Thoracic aorta (tissue), 2 donors: ENCODE results near the gene BTAF1. TPM values are rescaled to one million over a fixed set of nuclear protein-coding genes. Genes with fewer than 3 reads are reported as not detected.
"Not testable (repeated sequence)": the region's sequence is repeated elsewhere in the genome, so short reads cannot be mapped to it uniquely, and the experiment has no call there.

Experiments used
- ATAC-seq: fragments of 150-250 bp; one replicate; pipeline ENCODE4 v1.8.0; 2017; ENCODE audit warnings: low read depth; ENCODE audit not compliant: insufficient number of reproducible peaks, low FRiP score
- DNase-seq: peaks from one replicate; pipeline ENCODE4 v3.0.0-alpha.2; 2020; ENCODE audit warnings: low spot score
- H3K27ac ChIP-seq, 2 donors: fragments of 200-600 bp; sonication (generic); 1 replicate in 1 of 2; 2 replicates in 1 of 2; pipeline ENCODE4 v1.5.1; 2016; ENCODE audit warnings: mild to moderate bottlenecking in 2 of 2, moderate library complexity in 2 of 2
- H3K27me3 ChIP-seq: fragments of 200-600 bp; sonication (generic); replicated peaks from 2 replicates; pipeline ENCODE4 v1.6.0; 2016; ENCODE audit warnings: mild to moderate bottlenecking; ENCODE audit not compliant: insufficient read depth
- H3K36me3 ChIP-seq: fragments of 200-600 bp; sonication (generic); one replicate; pipeline ENCODE4 v1.5.1; 2016
- H3K4me1 ChIP-seq, 2 donors: fragments of 200-600 bp; sonication (generic); 1 replicate in 1 of 2; 2 replicates in 1 of 2; pipeline versions ENCODE4 v1.5.1 to v1.6.0; 2016; ENCODE audit warnings: low read depth in 2 of 2, mild to moderate bottlenecking in 1 of 2; ENCODE audit not compliant: control insufficient read depth in 1 of 2
- H3K4me3 ChIP-seq: fragments of 200-600 bp; sonication (generic); 2 replicates; pipeline ENCODE4 v1.5.1; 2016; ENCODE audit warnings: mild to moderate bottlenecking
- H3K9me3 ChIP-seq: fragments of 200-600 bp; sonication (generic); 2 replicates; pipeline ENCODE4 v1.5.1; 2016
- total RNA-seq, 2 donors: library from RNA; depleted of rRNA; stranded (reverse); fragments of >200 nt; gene quantifications; one replicate each; pipeline versions ENCODE4 v1.1.0 to v1.2.3, GENCODE V29; 2016
- TF ChIP-seq, protein P1 (sequence below): fragments of 200-600 bp; sonication (generic); IDR thresholded peaks from one replicate; pipeline ENCODE4 v1.5.1; 2019; ENCODE audit warnings: antibody characterized with exemption

BTAF1 gene
- total RNA-seq, 2 donors from 2014 or later = 55.4 to 72.2 TPM

DNA sequence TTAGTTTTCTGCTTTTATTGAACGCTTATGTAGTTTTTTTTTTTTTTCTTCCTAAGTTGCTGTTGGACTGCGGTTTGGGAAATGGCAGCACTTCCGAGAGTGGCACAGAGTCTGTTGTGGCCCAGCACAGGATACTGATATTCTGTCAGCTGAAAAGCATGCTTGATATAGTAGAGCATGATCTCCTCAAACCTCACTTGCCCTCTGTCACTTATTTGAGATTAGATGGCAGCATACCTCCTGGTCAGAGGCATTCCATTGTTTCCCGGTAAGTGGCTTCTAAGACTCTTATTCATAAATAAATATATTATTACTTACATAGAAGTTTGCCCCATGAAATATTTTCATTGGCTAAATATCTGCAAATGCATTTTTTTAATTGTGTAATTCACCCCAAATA, 101.1 kb downstream of the BTAF1 start:
- Histone ChIP-seq H3K4me1 (no peaks in the 10 kb centered on the region), H3K36me3 (peaks cover 45% of the 10 kb centered on the region), H3K27me3 (no peaks in the 10 kb centered on the region), H3K9me3 (no peaks in the 10 kb centered on the region), H3K4me3 (no peak overlapping the region), H3K27ac (no peak overlapping the region)
- no peak for DNase-seq
- no peak for ATAC-seq
- TF ChIP-seq, protein P1, sequence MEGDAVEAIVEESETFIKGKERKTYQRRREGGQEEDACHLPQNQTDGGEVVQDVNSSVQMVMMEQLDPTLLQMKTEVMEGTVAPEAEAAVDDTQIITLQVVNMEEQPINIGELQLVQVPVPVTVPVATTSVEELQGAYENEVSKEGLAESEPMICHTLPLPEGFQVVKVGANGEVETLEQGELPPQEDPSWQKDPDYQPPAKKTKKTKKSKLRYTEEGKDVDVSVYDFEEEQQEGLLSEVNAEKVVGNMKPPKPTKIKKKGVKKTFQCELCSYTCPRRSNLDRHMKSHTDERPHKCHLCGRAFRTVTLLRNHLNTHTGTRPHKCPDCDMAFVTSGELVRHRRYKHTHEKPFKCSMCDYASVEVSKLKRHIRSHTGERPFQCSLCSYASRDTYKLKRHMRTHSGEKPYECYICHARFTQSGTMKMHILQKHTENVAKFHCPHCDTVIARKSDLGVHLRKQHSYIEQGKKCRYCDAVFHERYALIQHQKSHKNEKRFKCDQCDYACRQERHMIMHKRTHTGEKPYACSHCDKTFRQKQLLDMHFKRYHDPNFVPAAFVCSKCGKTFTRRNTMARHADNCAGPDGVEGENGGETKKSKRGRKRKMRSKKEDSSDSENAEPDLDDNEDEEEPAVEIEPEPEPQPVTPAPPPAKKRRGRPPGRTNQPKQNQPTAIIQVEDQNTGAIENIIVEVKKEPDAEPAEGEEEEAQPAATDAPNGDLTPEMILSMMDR = no peak

GRCh38 chr10:92025340-92025739, 101.8 kb downstream of the BTAF1 start:
- not testable (repeated sequence) for ATAC-seq, H3K4me1 ChIP-seq, DNase-seq

GRCh38 chr10:92027141-92027540, 103.6 kb downstream of the BTAF1 start:
- ATAC-seq = no peak
- Histone ChIP-seq H3K9me3 (no peaks in the 10 kb centered on the region), H3K27ac (no peak overlapping the region), H3K4me1 (no peaks in the 10 kb centered on the region), H3K27me3 (no peaks in the 10 kb centered on the region), H3K4me3 (no peak overlapping the region), H3K36me3 (peaks cover 43% of the 10 kb centered on the region)
- TF ChIP-seq, protein P1 = no peak
- DNase-seq = no peak

More at GRCh38 chr10:92025340-92025739, 101.8 kb downstream of the BTAF1 start:
- not testable (repeated sequence) for H3K4me3 ChIP-seq, H3K9me3 ChIP-seq, H3K27me3 ChIP-seq, H3K27ac ChIP-seq
- peaks cover 47% of the 10 kb centered on the region for H3K36me3 ChIP-seq

DNA sequence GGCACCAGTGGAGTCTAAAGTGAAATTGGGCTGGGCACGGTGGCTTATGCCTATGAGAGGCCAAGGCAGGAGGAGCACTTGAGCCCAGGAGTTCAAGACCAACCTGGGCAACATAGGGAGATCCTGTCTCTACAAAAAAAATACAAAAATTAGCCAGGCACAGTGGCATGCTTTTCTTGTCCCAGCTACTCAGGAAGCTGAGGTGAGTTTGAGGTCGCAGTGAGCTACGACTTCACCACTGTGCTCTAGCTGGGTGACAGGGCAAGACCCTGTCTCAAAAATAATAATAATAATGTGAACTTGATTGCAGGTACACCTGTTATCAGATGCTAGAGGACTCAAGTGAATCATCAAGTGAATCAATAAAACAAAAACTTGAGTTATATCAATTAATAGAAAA, 108.0 kb downstream of the BTAF1 start:
- H3K36me3 ChIP-seq = peaks cover 25% of the 10 kb centered on the region
- no peaks in the 10 kb centered on the region for H3K4me1 ChIP-seq

GRCh38 chr10:92033070-92033469, 109.5 kb downstream of the BTAF1 start:
- ATAC-seq, H3K27me3 ChIP-seq, H3K4me3 ChIP-seq, H3K27ac ChIP-seq, DNase-seq, H3K4me1 ChIP-seq, H3K9me3 ChIP-seq: not testable (repeated sequence)
- peaks cover 16% of the 10 kb centered on the region for H3K36me3 ChIP-seq

More for the DNA sequence above, 108.0 kb downstream of the BTAF1 start:
- H3K27me3 ChIP-seq = no peaks in the 10 kb centered on the region
- H3K4me3 ChIP-seq = no peak overlapping the region
- DNase-seq (no peak), ATAC-seq (no peak)
- no peak overlapping the region for H3K27ac ChIP-seq
- TF ChIP-seq, protein P1 = no peak
- H3K9me3 ChIP-seq = no peaks in the 10 kb centered on the region

- ATAC-seq (no peak), DNase-seq (no peak)
- Histone ChIP-seq H3K4me1 (no peaks in the 10 kb centered on the region), H3K4me3 (no peak overlapping the region), H3K36me3 (no peaks in the 10 kb centered on the region), H3K27ac (no peak overlapping the region), H3K27me3 (no peaks in the 10 kb centered on the region), H3K9me3 (no peaks in the 10 kb centered on the region)
- TF ChIP-seq, protein P1 = no peak
Measured at GRCh38 chr10:92038949-92039348, 115.4 kb downstream of the BTAF1 start.
